Activated CD4-positive, alpha-beta T cell treated with anti-CD3 and anti-CD28 coated beads, Interleukin-2, amount 50 U/mL, for 48 hours (primary cell): ENCODE results near the gene PPP2R2B.
"Not testable (repeated sequence)": the region's sequence is repeated elsewhere in the genome, so short reads cannot be mapped to it uniquely, and the experiment has no call there.

Experiments
- DNase-seq, 2 experiments: peaks; one replicate each; pipeline ENCODE4 v3.0.0-alpha.2; 2020

Gene PPP2R2B

GRCh38 chr5:146588331-146589027, 290.1 kb downstream of the PPP2R2B start:
- DNase-seq, result no peak

DNA sequence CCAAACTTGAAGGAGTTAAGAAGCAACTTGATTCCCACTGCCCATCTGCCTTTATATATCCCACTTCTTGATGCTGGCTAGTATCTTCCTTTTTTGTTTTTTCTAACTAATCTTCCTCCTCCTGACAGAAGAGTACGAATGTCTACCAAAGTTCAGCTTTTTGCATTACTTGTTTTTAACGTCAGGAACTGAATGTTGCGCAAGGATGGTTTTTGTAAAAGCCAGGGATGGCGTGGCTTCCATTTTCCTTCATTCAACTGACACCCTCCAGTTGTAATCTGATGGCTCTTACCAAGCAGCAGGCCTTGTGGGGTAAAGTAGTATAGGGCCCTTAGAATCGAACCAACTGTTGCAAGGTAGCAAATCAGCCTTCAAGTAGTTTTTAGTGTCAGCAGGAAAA, 291.8 kb downstream of the PPP2R2B start:
- DNase-seq, result no peak

DNA sequence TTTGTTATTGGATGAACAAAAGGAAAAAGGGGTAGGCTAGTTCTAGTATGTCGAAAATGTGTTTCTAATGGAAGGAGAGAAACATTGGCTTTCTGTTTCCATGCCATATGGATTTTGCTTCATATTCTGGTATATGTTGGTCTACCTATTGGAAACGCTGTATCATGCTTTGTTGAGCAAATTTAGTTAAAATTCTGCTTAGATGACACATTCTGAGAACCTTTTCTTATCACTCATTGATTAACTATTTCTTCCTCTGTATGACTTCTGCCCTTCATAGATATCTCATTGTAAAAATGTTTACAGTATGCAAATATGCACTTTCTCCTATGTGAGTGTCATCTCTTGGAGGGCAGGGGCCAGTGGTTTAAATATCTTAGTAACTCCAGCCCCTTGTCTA, 293.8 kb downstream of the PPP2R2B start:
- DNase-seq, result no peak

GRCh38 chr5:146582051-146582596, 296.4 kb downstream of the PPP2R2B start:
- no peak for DNase-seq

DNA sequence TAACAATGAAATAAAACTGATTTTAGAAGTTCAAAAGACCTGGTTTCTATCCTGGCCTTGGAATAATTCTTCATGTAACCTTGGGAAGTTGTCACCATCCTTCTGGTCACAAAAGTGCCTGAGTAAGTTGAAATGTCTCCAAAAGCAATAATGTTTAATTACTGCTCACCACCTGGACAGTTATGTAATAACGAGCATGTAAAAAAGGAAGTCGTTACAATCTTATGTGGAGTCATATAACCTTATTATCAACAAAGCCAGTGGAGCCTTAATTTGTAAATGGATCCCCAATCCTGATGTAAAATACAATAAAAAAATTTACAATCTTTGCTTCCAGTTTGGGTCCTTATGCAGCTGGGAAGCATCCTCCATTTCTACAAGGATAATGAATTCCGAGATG, 298.3 kb downstream of the PPP2R2B start:
- no peak for DNase-seq

GRCh38 chr5:146574713-146575112, 303.8 kb downstream of the PPP2R2B start:
- DNase-seq, result no peak

DNA sequence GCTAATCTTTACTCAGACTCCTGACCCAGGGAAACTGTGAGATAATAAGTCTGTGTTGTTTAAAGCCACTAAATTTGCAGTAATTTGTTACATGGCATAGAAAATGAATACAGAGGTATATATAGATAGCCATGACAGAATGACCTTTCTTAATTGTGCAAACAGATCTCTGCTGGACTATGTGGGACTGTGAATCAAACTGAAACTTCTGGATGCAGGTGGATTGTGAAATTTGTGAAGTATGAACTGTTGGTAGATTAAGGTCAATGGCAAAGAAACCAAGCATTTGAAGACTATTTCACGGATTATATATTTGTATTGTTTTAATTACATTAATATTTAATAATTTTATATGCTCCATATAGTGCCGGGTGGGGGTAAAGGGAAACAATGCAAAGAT, 310.4 kb downstream of the PPP2R2B start:
- no peak for DNase-seq

GRCh38 chr5:146565764-146566367, 312.7 kb downstream of the PPP2R2B start:
- DNase-seq, result peak; percentile 34 to 46

DNA sequence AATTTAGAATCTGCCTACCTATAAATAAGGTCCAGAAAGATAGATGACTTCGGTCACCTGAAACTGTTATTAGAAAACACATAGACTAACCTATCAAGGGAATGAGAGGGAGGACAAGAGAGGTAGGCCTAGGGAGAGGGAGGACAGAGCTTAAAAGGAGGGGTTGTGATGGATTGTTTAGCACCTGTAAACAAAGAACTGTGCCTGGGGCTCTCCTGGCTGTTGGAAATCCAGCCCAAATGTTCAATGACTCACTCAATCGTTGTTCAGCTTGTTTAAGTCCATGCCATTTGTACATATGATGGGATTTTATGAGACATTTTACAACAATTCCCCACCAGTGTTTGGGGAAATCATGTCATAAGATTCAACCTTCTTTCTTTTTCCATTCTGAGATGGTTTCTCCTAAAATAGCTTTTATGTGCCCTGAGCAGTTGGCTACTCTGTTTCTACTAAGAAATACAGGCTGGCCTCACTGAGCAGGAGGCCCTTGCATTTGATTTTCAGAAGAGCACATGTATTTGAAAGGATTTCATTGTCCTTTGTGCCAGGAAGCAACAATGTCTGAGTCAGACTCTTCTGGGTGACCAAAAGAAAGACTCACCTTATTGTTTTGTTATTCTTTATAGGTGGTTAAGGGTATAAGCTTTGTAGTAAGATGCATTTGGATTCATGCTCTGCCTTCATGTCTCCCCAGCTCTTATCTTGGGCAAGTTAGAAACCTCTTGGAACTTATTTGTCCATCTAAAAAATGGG, 314.4 kb downstream of the PPP2R2B start:
- no peak for DNase-seq

GRCh38 chr5:146562461-146562860, 316.1 kb downstream of the PPP2R2B start:
- DNase-seq, result no peak

DNA sequence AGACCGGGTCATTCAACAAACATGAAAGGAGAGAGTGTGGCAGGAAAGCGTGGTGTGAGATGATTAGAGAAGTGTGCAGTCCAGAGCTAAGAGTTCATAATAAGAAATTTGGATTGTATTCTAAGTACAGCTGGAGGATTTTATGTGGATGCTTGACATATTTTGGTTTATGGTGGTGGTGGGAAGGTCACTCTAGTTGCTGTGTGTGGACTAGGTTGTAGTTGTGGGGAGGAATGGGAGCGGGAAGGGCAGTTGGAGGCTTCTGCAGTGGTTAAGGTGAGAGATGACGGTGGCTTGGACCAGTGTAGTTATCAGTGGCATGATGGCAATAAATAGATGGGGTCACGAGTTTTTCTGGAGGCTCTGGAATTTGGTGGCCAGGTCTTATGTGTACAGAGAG, 316.8 kb downstream of the PPP2R2B start:
- no peak for DNase-seq

GRCh38 chr5:146560205-146560812, 318.2 kb downstream of the PPP2R2B start:
- no peak for DNase-seq

- DNase-seq, result not testable (repeated sequence)
Measured at GRCh38 chr5:146556884-146557283, 321.7 kb downstream of the PPP2R2B start.

DNA sequence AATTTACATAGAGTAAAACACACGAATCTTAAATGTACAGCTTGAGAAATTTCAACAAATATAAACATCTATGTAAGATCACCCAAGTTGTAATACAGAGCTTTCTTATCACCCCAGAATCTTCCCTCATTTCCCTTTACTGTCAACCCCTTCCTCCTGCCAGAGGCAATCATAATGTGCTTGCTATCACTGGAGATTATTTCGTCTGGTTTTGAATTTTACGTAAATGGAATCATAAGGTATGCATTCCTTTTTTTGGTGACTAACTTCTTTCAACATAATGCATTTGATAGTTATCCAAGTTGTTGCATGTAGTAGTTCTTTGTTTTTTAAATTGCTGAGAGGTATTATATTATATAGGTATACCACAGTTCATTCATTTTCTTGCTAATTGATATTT, 325.1 kb downstream of the PPP2R2B start:
- no peak for DNase-seq

- DNase-seq, result no peak
Measured at GRCh38 chr5:146549615-146550014, 328.9 kb downstream of the PPP2R2B start.

DNA sequence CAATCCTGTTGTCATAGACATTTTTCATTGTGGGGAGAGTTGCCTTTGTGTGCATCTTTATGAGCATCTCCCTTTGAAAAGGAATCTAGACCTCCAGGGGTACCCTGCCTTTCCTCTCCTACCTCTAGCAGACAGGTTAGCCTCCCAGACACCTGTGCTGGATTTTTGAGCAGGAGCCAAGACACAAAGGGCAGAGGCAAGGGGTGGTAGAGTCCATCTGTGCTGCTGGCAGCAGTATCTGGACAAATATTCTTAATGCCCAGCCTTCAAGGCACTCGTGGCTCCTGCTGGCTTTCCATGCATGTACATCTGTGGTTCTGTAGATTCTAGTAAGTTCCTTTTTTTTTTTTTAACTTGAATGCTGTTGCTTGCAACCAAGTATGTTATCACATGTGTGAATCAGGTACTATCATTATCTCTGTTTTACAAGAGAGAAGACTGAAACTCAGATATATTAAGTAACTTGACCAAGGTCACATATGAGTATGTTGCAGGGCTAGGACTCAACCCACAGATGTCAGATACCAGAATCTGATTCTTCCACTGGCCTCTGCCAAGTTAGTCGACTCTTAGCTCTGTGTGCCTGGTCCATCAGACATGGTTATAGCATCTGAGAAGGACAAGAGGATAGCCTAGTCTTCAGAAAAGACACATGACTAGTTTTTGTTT, 329.6 kb downstream of the PPP2R2B start:
- no peak for DNase-seq

DNA sequence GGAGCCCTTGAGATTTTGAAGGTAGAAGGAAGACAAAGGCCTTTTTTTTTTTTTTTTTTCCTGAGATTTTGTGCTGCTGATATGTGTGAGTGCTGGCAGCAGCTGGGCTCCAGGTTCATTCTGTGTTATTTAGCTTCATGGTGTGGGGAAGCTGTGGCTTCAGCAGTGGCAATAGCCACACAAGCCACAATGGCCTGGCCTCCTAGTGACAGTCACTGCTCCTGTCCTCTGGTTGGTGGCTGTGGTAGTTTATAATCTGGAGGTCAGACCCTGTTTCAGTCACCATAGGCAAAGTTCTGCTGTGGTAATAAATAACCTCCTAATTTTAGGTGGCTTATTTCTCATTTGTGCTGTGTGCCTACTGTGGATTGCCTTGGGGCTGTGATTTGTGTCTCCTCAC, 334.3 kb downstream of the PPP2R2B start:
- no peak for DNase-seq

GRCh38 chr5:146541958-146542849, 336.4 kb downstream of the PPP2R2B start:
- peak; percentile 74 to 81 for DNase-seq

DNA sequence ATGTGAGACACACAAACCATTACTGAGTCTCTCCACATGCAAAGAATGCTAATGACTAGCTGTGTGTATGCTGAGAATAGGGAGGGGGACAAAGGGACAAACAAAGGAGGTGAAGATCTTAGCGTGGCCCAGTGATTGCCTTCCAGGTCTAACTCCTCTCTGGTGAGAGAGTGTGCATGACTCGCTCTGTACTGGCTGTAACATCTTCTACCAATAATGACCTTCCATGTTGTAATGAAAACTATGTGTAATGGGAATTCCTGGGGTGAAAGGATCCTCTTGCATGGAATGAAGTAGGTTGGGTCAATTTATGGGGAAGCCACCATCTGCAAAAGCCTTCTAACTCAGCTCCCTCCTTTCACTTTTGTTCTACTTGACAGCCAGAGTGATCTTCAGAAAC, 338.1 kb downstream of the PPP2R2B start:
- DNase-seq, result no peak

GRCh38 chr5:146539973-146540372, 338.6 kb downstream of the PPP2R2B start:
- no peak for DNase-seq

- DNase-seq, result no peak
Measured at GRCh38 chr5:146538432-146538831, 340.1 kb downstream of the PPP2R2B start.

DNA sequence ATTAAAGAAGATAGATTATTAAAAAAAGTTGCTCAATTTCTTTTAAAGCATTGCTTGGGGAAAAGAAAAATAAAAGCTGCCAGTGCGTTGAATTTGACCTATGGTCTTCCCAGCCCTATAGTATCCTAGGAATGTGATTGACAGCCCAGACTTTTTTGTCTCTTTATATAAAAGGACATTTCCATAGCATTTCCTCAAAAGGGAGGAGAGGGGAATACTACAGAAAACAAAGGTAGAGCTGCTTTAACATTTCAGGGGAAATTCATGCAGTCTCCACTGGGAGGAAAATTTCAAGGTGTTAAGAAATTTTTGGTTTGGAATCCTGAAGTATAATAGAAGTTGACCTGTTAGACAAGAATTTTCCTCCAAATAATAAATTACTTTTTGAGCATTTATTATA, 344.7 kb downstream of the PPP2R2B start:
- no peak for DNase-seq
